ENCODE measurements around the gene ARHGEF28. TPM values are rescaled to one million over a fixed set of nuclear protein-coding genes. Genes with fewer than 3 reads are reported as not detected.

ARHGEF28 gene
- polyA plus RNA-seq, 3 donors = not detected

- H3K79me2 ChIP-seq (ENCODE audit: insufficient read depth, low read length) = no peaks in the 10 kb centered on the region
- H3K4me3 ChIP-seq (replicated peaks in 1 of 3; ENCODE audit: low read depth in 2 of 3, low read length in 3 of 3) = no peak overlapping the region
- no peak overlapping the region for H2AFZ ChIP-seq (ENCODE audit: insufficient read depth, low read depth, low read length, poor library complexity, severe bottlenecking)
- Mint-ChIP-seq H3K4me1 (no peaks in the 10 kb centered on the region), H3K4me3 (no peak overlapping the region), H3K27me3 (ENCODE audit: low read depth in 3 of 3) (peaks cover 1 to 6% (median 2%) of the 10 kb centered on the region in 3 donors), H3K9me3 (peaks cover 0 to 9% (median 3%) of the 10 kb centered on the region in 7 donors), H3K36me3 (no peaks in the 10 kb centered on the region), H3K27ac (no peak overlapping the region)
- no peaks in the 10 kb centered on the region for H4K20me1 ChIP-seq (ENCODE audit: insufficient read depth, low read length)
- DNase-seq = no peak
- no peaks in the 10 kb centered on the region for H3K36me3 ChIP-seq (replicated peaks in 1 of 2; ENCODE audit: control insufficient read depth in 1 of 2, insufficient read depth in 2 of 2, low read length in 2 of 2)
- H3K9me3 ChIP-seq (replicated peaks in 1 of 2; ENCODE audit: control insufficient read depth in 1 of 2, insufficient read depth in 1 of 2, low read length in 2 of 2) = peaks cover 0 to 4% of the 10 kb centered on the region in 2 donors
- no peaks in the 10 kb centered on the region for H3K4me1 ChIP-seq (ENCODE audit: control insufficient read depth in 1 of 2, insufficient read depth in 2 of 2, low read length in 2 of 2)
- 100% methylated on average over 1 of the region's 4 CpGs for WGBS (ENCODE audit: insufficient coverage)
- no peak for TF ChIP-seq CTCF (IDR thresholded peaks at IDR 0.05)
- no peak overlapping the region for H3K4me2 ChIP-seq (replicated peaks; ENCODE audit: extremely low read depth, low read length, poor library complexity, severe bottlenecking)
- H3K27me3 ChIP-seq (ENCODE audit: control insufficient read depth in 2 of 2, insufficient read depth in 2 of 2, low read length in 2 of 2) = no peaks in the 10 kb centered on the region
- no peak overlapping the region for H3K9ac ChIP-seq (ENCODE audit: insufficient read depth, low read length, poor library complexity, severe bottlenecking)
- no peak overlapping the region for H3K27ac ChIP-seq (ENCODE audit: low read depth in 1 of 2, low read length in 2 of 2)
- intact Hi-C loops (cut with micrococcal nuclease) = no loop called here
Measured at GRCh38 chr5:73615947-73616346, 10.0 kb upstream of the ARHGEF28 start.

GRCh38 chr5:73617510-73618279, 8.3 kb upstream of the ARHGEF28 start:
- no peak overlapping the region for H3K27ac ChIP-seq (ENCODE audit: low read depth in 1 of 2, low read length in 2 of 2)
- WGBS (ENCODE audit: insufficient coverage) = 77% methylated on average over 7 of the region's 9 CpGs
- no peak overlapping the region for H3K9ac ChIP-seq (ENCODE audit: insufficient read depth, low read length, poor library complexity, severe bottlenecking)
- no peak overlapping the region for H3K4me2 ChIP-seq (replicated peaks; ENCODE audit: extremely low read depth, low read length, poor library complexity, severe bottlenecking)
- TF ChIP-seq CTCF (IDR thresholded peaks at IDR 0.05) = no peak
- intact Hi-C loops (cut with micrococcal nuclease) = no loop called here
- peaks cover 0 to 2% of the 10 kb centered on the region in 2 donors for H3K27me3 ChIP-seq (ENCODE audit: control insufficient read depth in 2 of 2, insufficient read depth in 2 of 2, low read length in 2 of 2)
- H3K9me3 ChIP-seq (replicated peaks in 1 of 2; ENCODE audit: control insufficient read depth in 1 of 2, insufficient read depth in 1 of 2, low read length in 2 of 2) = no peaks in the 10 kb centered on the region
- Mint-ChIP-seq H3K27ac (no peak overlapping the region), H3K4me1 (no peaks in the 10 kb centered on the region), H3K36me3 (no peaks in the 10 kb centered on the region), H3K27me3 (ENCODE audit: low read depth in 3 of 3) (peaks cover 0 to 4% (median 1%) of the 10 kb centered on the region in 3 donors), H3K9me3 (peaks cover 0 to 2% (median 0%) of the 10 kb centered on the region in 7 donors), H3K4me3 (no peak overlapping the region)
- H3K79me2 ChIP-seq (ENCODE audit: insufficient read depth, low read length) = no peaks in the 10 kb centered on the region
- no peaks in the 10 kb centered on the region for H3K4me1 ChIP-seq (ENCODE audit: control insufficient read depth in 1 of 2, insufficient read depth in 2 of 2, low read length in 2 of 2)
- no peak overlapping the region for H2AFZ ChIP-seq (ENCODE audit: insufficient read depth, low read depth, low read length, poor library complexity, severe bottlenecking)
- no peaks in the 10 kb centered on the region for H3K36me3 ChIP-seq (replicated peaks in 1 of 2; ENCODE audit: control insufficient read depth in 1 of 2, insufficient read depth in 2 of 2, low read length in 2 of 2)
- DNase-seq = no peak
- H4K20me1 ChIP-seq (ENCODE audit: insufficient read depth, low read length) = no peaks in the 10 kb centered on the region
- H3K4me3 ChIP-seq (replicated peaks in 1 of 3; ENCODE audit: low read depth in 2 of 3, low read length in 3 of 3) = no peak overlapping the region

All from CD14-positive monocyte (primary cell).